Bronchial epithelial cell (primary cell): ENCODE data around the gene SOX3. TPM values are rescaled to one million over a fixed set of nuclear protein-coding genes. Genes with fewer than 3 reads are reported as not detected.

Experiments used
- DNase-seq: peaks from one replicate; pipeline ENCODE4 v3.0.0-alpha.2; 2010; ENCODE audit warnings: low read depth
- FAIRE-seq: peaks from 2 replicates; lab custom pipeline; 2011; peaks lifted over from hg19 to GRCh38; lab: Jason Lieb, UNC
- H3K27me3 ChIP-seq: 2 replicates; pipeline ENCODE4 v1.5.1; 2011; ENCODE audit warnings: low read length; ENCODE audit not compliant: control insufficient read depth, insufficient read depth
- H3K36me3 ChIP-seq: 2 replicates; pipeline ENCODE4 v1.5.1; 2011; ENCODE audit warnings: low read length; ENCODE audit not compliant: control insufficient read depth, insufficient read depth
- H3K4me3 ChIP-seq: 2 replicates; pipeline ENCODE4 v1.5.1; 2011; ENCODE audit warnings: mild to moderate bottlenecking, low read depth, low read length, control low read depth
- total RNA-seq: library from RNA; depleted of rRNA; stranded (reverse); fragments of >200 nt; gene quantifications from 2 replicates; pipeline ENCODE4 v1.2.1, GENCODE V29; 2014
- TF ChIP-seq, protein P1 (sequence below): IDR thresholded peaks from 2 replicates; pipeline ENCODE4 v1.5.1; 2011; ENCODE audit warnings: mild to moderate bottlenecking, moderate library complexity, low read length, control low read depth, inconsistent platforms; ENCODE audit not compliant: insufficient read depth, severe bottlenecking

The SOX3 gene
- not detected in 2 replicates for total RNA-seq

DNA sequence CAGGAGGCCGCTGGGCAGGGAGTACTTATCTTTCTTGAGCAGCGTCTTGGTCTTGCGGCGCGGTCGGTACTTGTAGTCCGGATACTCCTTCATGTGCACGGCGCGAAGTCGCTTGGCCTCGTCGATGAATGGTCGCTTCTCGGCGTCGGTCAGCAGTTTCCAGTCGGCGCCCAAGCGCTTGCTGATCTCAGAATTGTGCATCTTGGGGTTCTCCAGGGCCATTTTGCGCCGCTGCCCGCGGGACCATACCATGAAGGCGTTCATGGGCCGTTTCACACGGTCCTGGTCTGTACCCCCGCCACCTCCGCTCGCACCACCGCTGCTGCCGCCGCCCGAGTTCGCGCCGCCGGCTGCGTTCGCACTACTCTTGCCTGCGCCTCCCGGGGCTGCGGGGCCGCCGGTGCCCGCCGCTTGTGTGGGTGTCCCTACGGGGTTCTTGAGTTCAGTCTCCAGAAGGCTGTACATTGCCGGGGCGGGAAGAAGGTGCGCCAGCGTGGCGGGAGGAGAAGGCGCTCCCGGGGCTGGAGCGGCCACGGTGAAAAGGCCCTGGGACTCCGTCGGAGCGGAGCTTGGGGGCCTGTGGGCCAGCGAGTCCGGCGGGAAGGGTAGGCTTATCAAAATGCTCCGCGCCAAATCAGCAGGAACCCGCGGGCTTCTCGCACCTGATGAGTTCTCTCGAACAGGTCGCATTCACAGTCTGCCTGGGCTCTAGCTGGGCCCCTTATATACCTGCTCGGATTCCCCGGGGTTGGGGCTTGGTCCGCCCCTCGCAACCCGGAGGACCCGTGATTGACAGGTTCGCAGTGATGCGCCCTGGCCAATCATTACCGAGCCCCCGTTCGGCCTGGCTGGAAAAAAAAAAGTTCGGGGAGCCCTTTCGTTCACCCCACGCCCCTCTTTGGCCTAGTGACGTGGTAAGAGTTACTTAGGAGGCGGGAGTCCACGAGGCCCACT lies at the start of gene SOX3:
SOX3 (minus strand) TSS at position 699 of the 954 bp plus-strand sequence; CDS start at position 690, 9 bp downstream.
- Histone ChIP-seq H3K27me3 (peaks cover 40% of the 10 kb centered on the region), H3K36me3 (no peaks in the 10 kb centered on the region), H3K4me3 (no peak within 1 kb of the TSS)
- TF ChIP-seq, protein P1, sequence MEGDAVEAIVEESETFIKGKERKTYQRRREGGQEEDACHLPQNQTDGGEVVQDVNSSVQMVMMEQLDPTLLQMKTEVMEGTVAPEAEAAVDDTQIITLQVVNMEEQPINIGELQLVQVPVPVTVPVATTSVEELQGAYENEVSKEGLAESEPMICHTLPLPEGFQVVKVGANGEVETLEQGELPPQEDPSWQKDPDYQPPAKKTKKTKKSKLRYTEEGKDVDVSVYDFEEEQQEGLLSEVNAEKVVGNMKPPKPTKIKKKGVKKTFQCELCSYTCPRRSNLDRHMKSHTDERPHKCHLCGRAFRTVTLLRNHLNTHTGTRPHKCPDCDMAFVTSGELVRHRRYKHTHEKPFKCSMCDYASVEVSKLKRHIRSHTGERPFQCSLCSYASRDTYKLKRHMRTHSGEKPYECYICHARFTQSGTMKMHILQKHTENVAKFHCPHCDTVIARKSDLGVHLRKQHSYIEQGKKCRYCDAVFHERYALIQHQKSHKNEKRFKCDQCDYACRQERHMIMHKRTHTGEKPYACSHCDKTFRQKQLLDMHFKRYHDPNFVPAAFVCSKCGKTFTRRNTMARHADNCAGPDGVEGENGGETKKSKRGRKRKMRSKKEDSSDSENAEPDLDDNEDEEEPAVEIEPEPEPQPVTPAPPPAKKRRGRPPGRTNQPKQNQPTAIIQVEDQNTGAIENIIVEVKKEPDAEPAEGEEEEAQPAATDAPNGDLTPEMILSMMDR: no peak
- no peak for FAIRE-seq
- DNase-seq: no peak

DNA sequence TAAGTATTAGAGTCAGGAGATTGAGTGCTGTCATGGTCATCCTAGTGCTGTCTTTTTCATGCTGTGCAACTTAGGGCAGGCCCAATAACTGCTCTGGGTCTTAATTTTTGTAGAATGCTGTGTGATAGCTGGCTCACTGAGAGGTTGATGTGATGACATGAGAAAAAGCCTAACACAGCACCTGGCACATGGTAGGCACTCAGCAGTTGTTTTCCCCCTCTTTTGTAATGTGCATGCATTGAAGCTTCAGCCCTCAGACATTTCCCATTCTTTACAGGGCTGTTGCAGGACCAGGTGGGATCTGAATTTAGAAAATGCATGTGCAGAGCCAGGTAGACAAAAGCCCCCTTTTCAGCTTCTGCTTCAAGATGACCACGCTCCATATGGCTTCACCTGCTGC lies 44.1 kb upstream of the SOX3 start:
- Histone ChIP-seq H3K36me3 (no peaks in the 10 kb centered on the region), H3K4me3 (no peak overlapping the region), H3K27me3 (no peaks in the 10 kb centered on the region)
- TF ChIP-seq, protein P1: no peak
- FAIRE-seq (no peak), DNase-seq (no peak)

DNA sequence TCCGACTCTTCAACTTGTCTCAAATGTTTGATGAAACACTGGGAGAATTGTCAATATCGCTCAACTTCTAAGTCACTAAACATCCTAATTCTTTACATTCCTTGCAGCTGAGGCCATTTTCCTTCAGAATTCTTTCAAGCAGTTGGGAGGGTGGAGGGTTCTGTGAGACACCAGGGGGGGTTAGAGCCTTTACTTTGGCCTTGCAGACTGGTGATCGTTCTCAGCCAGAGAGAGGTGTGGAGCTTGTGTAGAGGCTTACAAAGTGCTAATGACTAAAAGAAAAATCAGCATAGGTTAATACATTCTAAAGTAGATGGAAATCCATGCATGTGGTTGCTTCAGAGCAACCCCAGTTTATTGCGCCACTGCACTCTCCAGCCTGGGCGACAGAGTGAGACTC lies 21.3 kb upstream of the SOX3 start:
- H3K4me3 ChIP-seq: no peak overlapping the region
- no peaks in the 10 kb centered on the region for H3K36me3 ChIP-seq
- TF ChIP-seq, protein P1: no peak
- peak; percentile 48 for DNase-seq
- no peaks in the 10 kb centered on the region for H3K27me3 ChIP-seq
- no peak for FAIRE-seq

DNA sequence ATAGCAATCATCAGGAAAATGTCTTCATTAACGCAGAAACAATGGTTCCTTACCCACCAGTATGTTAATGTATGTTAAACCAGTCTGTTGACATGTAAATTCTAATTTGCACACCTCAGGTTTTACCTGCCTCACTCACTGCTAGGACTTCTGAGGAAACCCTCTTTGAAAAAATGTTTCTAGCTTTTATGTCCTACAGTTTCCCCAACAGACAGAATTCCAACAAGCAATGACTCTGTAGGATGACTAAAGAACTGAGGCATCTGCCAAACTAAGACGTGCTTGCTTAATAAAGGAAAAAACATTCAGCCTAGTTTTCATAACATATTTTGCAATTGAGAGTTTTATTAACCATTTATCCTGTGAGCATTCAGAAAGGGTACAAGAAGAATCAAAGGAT lies 20.6 kb upstream of the SOX3 start:
- FAIRE-seq: no peak
- no peak overlapping the region for H3K4me3 ChIP-seq
- H3K36me3 ChIP-seq: no peaks in the 10 kb centered on the region
- H3K27me3 ChIP-seq: no peaks in the 10 kb centered on the region
- peak; percentile 65 for DNase-seq
- TF ChIP-seq, protein P1: no peak

DNA sequence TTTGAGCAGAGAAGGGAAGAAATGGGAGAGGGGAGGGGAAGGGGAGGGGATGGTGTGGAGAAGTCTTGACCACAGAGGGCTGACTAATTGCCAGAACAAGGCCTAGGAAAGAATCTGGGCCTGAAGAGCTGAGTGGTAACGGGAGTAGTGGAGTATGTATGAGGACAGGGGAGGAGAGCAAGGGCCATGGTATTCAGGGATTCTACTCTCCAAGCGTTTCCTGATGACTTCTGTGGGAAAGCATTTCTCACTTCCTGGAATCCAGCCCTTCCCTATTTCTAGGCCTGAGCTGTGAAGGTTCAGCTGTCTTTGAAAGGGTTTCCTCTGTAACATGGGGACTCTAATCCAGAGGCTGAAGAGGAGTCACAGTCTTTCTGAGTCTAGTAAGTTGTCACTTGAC lies 19.7 kb upstream of the SOX3 start:
- DNase-seq (peak; percentile 40), FAIRE-seq (no peak)
- Histone ChIP-seq H3K36me3 (no peaks in the 10 kb centered on the region), H3K27me3 (no peaks in the 10 kb centered on the region), H3K4me3 (no peak overlapping the region)
- TF ChIP-seq, protein P1: no peak
